Tibial nerve (tissue), 4 donors: Measurements from ENCODE around the gene FCGR3B. TPM values are rescaled to one million over a fixed set of nuclear protein-coding genes. Genes with fewer than 3 reads are reported as not detected.
"Not testable (repeated sequence)": the region's sequence is repeated elsewhere in the genome, so short reads cannot be mapped to it uniquely, and the experiment has no call there.

ENCODE experiments used
- DNase-seq, 2 donors: peaks; one replicate each; pipeline ENCODE4 v3.0.0-alpha.2; 2019; ENCODE audit warnings: low spot score in 2 of 2
- H3K27ac ChIP-seq, 4 donors: fragments of 200-600 bp; sonication (generic) in 3 of 4; one replicate each; pipeline ENCODE4 v1.5.1; 2017 to 2019; ENCODE audit warnings: mild to moderate bottlenecking in 1 of 4
- H3K27me3 ChIP-seq, 2 donors: fragments of 200-600 bp; sonication (generic) in 1 of 2; one replicate each; pipeline versions ENCODE4 v1.5.1 to v1.6.0; 2017 to 2019
- H3K36me3 ChIP-seq, 3 donors: fragments of 200-600 bp; sonication (generic); one replicate each; pipeline ENCODE4 v1.5.1; 2018 to 2019
- H3K4me1 ChIP-seq, 4 donors: fragments of 200-600 bp; sonication (generic) in 3 of 4; one replicate each; pipeline ENCODE4 v1.5.1; 2017 to 2019
- H3K4me3 ChIP-seq, 4 donors: fragments of 200-600 bp; sonication (generic) in 3 of 4; one replicate each; pipeline ENCODE4 v1.5.1; 2017 to 2019; ENCODE audit warnings: mild to moderate bottlenecking in 1 of 4, moderate library complexity in 1 of 4
- H3K9me3 ChIP-seq, 4 donors: fragments of 200-600 bp; sonication (generic) in 3 of 4; one replicate each; pipeline ENCODE4 v1.5.1; 2017 to 2019
- WGBS, 2 donors: methylation state at CpG; one replicate each; pipeline ENCODE4 v1.1.5; 2018; 5-methylcytosine and 5-hydroxymethylcytosine counted together
- total RNA-seq, 4 donors: library from RNA; depleted of rRNA; stranded (reverse); fragments of >200 nt; gene quantifications; one replicate each; pipeline ENCODE4 v1.1.0, GENCODE V29; 2016

Gene FCGR3B
- total RNA-seq, 4 donors from 2014 or later: 0.63 to 2.8 (median 1.8) TPM; not detected in 1

- H3K9me3 ChIP-seq, H3K4me3 ChIP-seq, H3K27me3 ChIP-seq, H3K36me3 ChIP-seq, DNase-seq: not testable (repeated sequence)
- Histone ChIP-seq H3K27ac (peak overlapping the region in 2 of 4 donors; percentile 44 to 84), H3K4me1 (peaks cover 0 to 14% (median 2%) of the 10 kb centered on the region in 4 donors)
- WGBS, 2 donors: 56% methylated on average over 2 of the region's 2 CpGs; no CpG with 5 or more reads in 1 of the 2 donors
Measured at GRCh38 chr1:161595583-161595982, 35.4 kb downstream of the FCGR3B start.

DNA sequence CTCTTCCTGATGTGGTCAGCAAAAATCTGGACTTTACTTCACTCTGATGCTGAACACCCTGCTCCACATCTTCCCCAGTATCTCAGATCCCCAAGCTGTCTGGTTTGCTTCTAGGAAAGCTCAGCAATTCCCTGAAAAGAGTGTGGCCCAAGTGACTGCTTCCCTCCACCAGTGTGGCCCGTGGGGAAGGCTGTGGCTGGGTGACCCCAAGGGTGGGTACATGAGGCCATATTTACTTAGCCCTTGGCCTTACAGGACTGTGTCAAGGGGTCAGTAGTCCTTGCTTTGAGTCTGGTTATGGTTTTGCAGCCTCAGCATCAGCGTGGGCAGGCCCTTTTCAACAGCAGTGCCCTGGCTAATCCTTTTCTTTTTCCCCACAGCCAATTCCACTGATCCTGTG lies 35.8 kb downstream of the FCGR3B start:
- DNase-seq, H3K27me3 ChIP-seq, H3K4me3 ChIP-seq, H3K36me3 ChIP-seq, H3K9me3 ChIP-seq: not testable (repeated sequence)
- H3K4me1 ChIP-seq: peaks cover 0 to 14% (median 2%) of the 10 kb centered on the region in 4 donors
- peak overlapping the region in 2 of 4 donors; percentile 44 to 84 for H3K27ac ChIP-seq
- 8 to 13% methylated on average over 2 of the region's 2 CpGs for WGBS, 2 donors

GRCh38 chr1:161594269-161594984 lies 36.5 kb downstream of the FCGR3B start:
- Histone ChIP-seq H3K4me1 (peaks cover 0 to 14% (median 2%) of the 10 kb centered on the region in 4 donors), H3K27ac (peak overlapping the region in 2 of 4 donors; percentile 20 to 43)
- not testable (repeated sequence) for H3K27me3 ChIP-seq, DNase-seq, H3K36me3 ChIP-seq, H3K4me3 ChIP-seq, H3K9me3 ChIP-seq
- WGBS, 2 donors: 14 to 54% methylated on average over 1 to 2 of the region's 4 CpGs

GRCh38 chr1:161593092-161593755 lies 37.8 kb downstream of the FCGR3B start:
- 79 to 86% methylated on average over 7 to 10 of the region's 11 CpGs for WGBS, 2 donors
- H3K4me1 ChIP-seq: peaks cover 0 to 14% (median 2%) of the 10 kb centered on the region in 4 donors
- H3K4me3 ChIP-seq, DNase-seq, H3K9me3 ChIP-seq, H3K36me3 ChIP-seq, H3K27me3 ChIP-seq, H3K27ac ChIP-seq: not testable (repeated sequence)

DNA sequence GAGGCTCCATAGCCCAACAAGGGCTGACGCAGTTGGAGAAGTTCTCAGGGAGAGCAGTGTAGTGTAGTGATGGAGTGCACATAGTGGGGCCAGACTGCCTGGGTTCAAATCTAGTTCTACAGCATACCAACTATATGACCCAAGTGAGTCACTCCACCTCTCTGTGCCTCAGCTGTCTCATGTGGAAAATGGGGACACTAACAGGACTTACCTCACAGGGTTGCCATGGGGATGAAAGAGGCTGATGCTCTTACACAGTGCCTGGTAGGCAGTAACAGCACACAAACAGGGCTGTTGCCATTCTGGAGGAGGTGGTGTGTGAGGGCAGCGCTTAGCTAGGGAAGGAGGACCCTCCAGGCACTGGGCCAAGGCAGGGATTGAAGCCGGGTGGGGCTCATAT lies 38.4 kb downstream of the FCGR3B start:
- peaks cover 0 to 14% (median 2%) of the 10 kb centered on the region in 4 donors for H3K4me1 ChIP-seq
- DNase-seq, H3K4me3 ChIP-seq, H3K9me3 ChIP-seq, H3K27me3 ChIP-seq, H3K36me3 ChIP-seq, H3K27ac ChIP-seq: not testable (repeated sequence)
- WGBS, 2 donors: 61 to 73% methylated on average over 2 of the region's 3 CpGs

DNA sequence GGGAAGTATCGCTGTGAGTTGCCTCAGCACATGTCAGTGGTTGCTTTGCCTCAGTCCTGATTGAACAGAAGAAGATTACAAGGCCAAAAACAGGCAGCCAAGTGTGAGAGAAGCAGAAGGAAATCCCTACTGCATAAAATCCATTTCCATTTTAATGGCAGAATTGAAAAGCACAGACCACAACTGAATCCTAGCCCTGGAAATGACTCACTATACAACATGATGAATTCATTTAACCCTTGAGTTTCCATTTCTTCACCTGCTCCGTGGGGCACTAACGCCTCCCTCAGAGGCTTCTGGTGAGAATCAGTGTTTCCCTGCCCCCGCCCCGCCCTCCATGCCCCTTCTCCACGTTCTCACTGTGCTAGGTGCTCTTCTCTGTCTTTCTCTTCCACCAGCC lies 41.1 kb downstream of the FCGR3B start:
- not testable (repeated sequence) for H3K4me1 ChIP-seq, DNase-seq, H3K27me3 ChIP-seq, H3K36me3 ChIP-seq, H3K27ac ChIP-seq, H3K9me3 ChIP-seq, H3K4me3 ChIP-seq
- 70% methylated on average over 1 of the region's 6 CpGs; no CpG with 5 or more reads in 1 of the 2 donors for WGBS, 2 donors

DNA sequence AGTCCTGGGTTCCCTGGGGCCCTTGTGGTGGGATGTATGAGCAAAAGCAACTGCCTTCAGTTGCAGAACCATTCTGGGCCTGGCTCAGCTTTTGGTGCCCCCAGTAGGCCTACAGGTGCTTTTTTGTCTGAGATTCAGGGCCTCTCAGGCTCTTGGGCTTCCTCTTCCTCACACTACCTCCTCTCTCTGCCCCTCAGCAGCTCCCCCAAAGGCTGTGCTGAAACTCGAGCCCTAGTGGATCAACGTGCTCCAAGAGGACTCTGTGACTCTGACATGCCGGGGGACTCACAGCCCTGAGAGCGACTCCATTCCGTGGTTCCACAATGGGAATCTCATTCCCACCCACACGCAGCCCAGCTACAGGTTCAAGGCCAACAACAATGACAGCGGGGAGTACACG lies 41.6 kb downstream of the FCGR3B start:
- not testable (repeated sequence) for H3K27me3 ChIP-seq, H3K27ac ChIP-seq, H3K4me1 ChIP-seq, H3K4me3 ChIP-seq, DNase-seq, H3K9me3 ChIP-seq, H3K36me3 ChIP-seq
- WGBS, 2 donors: 37 to 67% methylated on average over 5 to 7 of the region's 8 CpGs

DNA sequence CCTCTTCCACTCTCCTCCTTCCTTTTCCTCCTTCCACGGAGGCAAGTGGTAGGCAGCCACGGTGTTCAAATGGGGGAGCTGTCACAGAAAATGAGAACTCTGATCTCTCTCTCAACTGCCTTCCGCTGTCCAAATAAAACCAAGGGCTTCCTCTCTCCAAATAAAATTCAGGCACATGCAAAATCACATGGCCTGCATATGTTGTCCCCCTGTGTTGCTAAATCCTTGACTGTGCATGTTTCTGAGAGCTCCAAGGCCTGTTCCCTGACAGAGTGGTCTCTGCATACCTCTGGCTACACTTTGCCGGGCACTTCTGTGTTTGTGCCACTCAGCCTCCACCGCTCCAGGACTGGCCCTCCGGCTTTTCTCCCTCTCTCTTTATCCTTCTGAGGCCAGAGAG lies 42.4 kb downstream of the FCGR3B start:
- H3K27me3 ChIP-seq, H3K27ac ChIP-seq, H3K4me1 ChIP-seq, H3K36me3 ChIP-seq, H3K4me3 ChIP-seq, H3K9me3 ChIP-seq, DNase-seq: not testable (repeated sequence)
- no CpG with 5 or more reads among the region's 6 CpGs for WGBS, 2 donors

DNA sequence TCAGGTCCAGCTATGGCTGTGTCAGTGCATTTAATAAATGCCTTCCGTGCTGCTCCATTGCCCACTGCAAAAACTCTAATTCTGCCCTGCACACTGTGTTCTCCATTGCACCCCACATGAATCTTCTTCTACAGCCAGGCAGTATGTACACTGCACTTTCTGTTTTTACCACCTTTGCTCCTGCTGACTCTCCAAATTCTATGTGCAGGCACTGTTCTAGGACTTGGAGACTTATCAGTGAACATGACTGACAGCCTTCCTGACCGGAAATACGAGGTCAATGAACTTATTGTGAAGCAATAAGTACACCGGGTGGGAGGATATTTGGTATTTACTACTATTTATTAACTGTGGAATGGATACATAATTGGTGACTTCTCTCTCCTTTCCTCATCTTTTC lies 48.1 kb downstream of the FCGR3B start:
- H3K4me1 ChIP-seq, H3K27ac ChIP-seq, H3K4me3 ChIP-seq, DNase-seq, H3K9me3 ChIP-seq, H3K27me3 ChIP-seq, H3K36me3 ChIP-seq: not testable (repeated sequence)
- no CpG with 5 or more reads among the region's 4 CpGs for WGBS, 2 donors

- WGBS, 2 donors: no CpG with 5 or more reads among the region's 4 CpGs
- H3K27ac ChIP-seq, H3K36me3 ChIP-seq, H3K9me3 ChIP-seq, DNase-seq, H3K4me3 ChIP-seq, H3K4me1 ChIP-seq, H3K27me3 ChIP-seq: not testable (repeated sequence)
Measured at GRCh38 chr1:161580879-161581537, 50.0 kb downstream of the FCGR3B start.

GRCh38 chr1:161579856-161580507 lies 51.0 kb downstream of the FCGR3B start:
- H3K9me3 ChIP-seq, H3K36me3 ChIP-seq, DNase-seq, H3K27ac ChIP-seq, H3K4me1 ChIP-seq, H3K27me3 ChIP-seq, H3K4me3 ChIP-seq: not testable (repeated sequence)
- no CpG with 5 or more reads among the region's 8 CpGs for WGBS, 2 donors

DNA sequence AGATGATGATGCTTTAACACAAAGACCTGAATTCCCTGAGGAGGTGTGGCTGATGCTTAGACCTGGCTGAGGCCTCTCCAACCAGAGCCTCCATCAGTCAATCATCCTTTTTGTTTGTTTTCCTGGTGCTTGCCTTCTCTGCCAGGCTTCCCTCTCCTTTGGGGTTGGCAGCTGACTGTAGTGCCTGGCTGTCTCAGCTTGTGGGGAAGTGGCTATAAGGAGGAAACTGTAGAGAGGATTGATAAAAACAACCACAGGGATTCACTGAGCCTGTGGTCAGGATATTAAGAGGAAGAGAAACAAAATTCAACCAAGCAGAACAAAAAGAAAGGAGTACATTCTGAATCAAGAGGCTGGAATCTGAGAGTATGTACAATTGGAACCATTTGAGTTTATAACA lies 54.3 kb downstream of the FCGR3B start:
- not testable (repeated sequence) for H3K27me3 ChIP-seq, DNase-seq, H3K4me3 ChIP-seq, H3K9me3 ChIP-seq, H3K4me1 ChIP-seq, H3K27ac ChIP-seq, H3K36me3 ChIP-seq
